ENCODE measurements around the gene RAD51B. TPM values are rescaled to one million over a fixed set of nuclear protein-coding genes. Genes with fewer than 3 reads are reported as not detected.

RAD51B gene
- total RNA-seq, 1 experiment from 2014 or later, result 14.2 TPM

DNA sequence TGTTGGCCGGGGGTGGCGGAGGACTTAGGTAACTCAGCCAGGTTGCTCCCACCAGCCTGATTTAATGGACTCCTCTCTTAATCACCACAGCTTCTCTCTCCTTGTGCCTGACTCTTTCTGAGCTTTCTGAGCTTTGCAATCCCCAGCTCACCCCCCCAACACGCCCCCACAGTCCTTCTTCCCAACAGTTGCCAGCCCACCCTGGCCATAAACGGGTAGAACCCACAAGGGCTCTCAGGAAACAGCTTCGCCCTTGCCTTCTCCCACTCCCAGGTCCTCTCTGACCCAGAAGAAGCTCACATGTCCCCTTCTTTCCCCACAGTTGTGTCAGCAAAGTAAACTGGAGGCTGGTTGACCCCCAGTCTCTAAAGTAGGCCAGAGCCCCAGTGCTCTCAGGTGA, 940.4 kb downstream of the RAD51B start:
- DNase-seq (ENCODE audit: low spot score) (no peak), ATAC-seq (no peak)
- Mint-ChIP-seq H3K27ac (no peak overlapping the region), H3K4me3 (no peak overlapping the region), H3K36me3 (no peaks in the 10 kb centered on the region), H3K27me3 (ENCODE audit: low read depth) (no peaks in the 10 kb centered on the region), H3K9me3 (no peaks in the 10 kb centered on the region), H3K4me1 (peaks cover 17% of the 10 kb centered on the region)
- TF ChIP-seq, protein P1, sequence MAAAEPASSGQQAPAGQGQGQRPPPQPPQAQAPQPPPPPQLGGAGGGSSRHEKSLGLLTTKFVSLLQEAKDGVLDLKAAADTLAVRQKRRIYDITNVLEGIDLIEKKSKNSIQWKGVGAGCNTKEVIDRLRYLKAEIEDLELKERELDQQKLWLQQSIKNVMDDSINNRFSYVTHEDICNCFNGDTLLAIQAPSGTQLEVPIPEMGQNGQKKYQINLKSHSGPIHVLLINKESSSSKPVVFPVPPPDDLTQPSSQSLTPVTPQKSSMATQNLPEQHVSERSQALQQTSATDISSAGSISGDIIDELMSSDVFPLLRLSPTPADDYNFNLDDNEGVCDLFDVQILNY (CRISPR knock-in tag; IDR thresholded peaks at IDR 0.05), result no peak
- TF ChIP-seq ZNF219 (CRISPR knock-in tag; IDR thresholded peaks at IDR 0.05; ENCODE audit: borderline replicate concordance), result no peak
- TF ChIP-seq, protein P2, sequence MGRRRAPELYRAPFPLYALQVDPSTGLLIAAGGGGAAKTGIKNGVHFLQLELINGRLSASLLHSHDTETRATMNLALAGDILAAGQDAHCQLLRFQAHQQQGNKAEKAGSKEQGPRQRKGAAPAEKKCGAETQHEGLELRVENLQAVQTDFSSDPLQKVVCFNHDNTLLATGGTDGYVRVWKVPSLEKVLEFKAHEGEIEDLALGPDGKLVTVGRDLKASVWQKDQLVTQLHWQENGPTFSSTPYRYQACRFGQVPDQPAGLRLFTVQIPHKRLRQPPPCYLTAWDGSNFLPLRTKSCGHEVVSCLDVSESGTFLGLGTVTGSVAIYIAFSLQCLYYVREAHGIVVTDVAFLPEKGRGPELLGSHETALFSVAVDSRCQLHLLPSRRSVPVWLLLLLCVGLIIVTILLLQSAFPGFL (CRISPR knock-in tag; IDR thresholded peaks at IDR 0.05; ENCODE audit: borderline replicate concordance), result no peak
- TF ChIP-seq TP53 (CRISPR knock-in tag; IDR thresholded peaks at IDR 0.05), result no peak
- TF ChIP-seq NFATC4 (CRISPR knock-in tag; IDR thresholded peaks at IDR 0.05), result no peak
- TF ChIP-seq MYBL2 (CRISPR knock-in tag; IDR thresholded peaks at IDR 0.05), result no peak
- TF ChIP-seq ZNF423 (CRISPR knock-in tag; IDR thresholded peaks at IDR 0.05), result no peak
- TF ChIP-seq FOXJ3 (CRISPR knock-in tag; IDR thresholded peaks at IDR 0.05; ENCODE audit: borderline replicate concordance), result no peak
- TF ChIP-seq EMX1 (CRISPR knock-in tag; IDR thresholded peaks at IDR 0.05), result no peak
- no peak for TF ChIP-seq ZNF138 (CRISPR knock-in tag; conservative IDR thresholded peaks at IDR 0.05)
- CTCF ChIA-PET, result interaction anchor here (1.4 to 2.6 kb wide), 2 partner anchors 26 to 65 kb away, joined by 3 to 6 read pairs; no protein-coding TSS in a partner anchor
- POLR2A ChIA-PET, result interaction anchor here (0.9 kb wide), 1 partner anchor 253 kb away, joined by 3 read pairs; no protein-coding TSS in a partner anchor

DNA sequence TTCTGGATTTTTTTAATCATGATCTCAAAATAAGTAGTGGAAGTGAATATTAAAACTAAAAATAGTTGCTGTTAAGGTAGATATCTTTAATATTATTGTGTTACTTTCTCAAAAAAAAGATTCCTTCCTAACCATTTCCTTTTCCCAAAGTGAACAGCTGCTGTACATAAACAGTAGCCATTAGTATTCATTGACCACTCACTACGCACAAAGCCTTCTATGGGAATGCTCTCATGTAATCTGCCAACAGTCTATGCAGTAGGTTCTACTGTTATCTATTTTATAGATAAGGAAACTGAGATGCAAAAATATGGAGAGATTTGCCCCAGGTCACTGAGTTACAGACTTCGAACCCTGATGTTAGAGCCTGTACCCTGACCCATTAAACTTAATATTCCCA, 941.2 kb downstream of the RAD51B start:
- ChIA-PET POLR2A (interaction anchor here (0.9 kb wide), 1 partner anchor 254 kb away, joined by 3 read pairs; no protein-coding TSS in a partner anchor), CTCF (interaction anchor here (1.4 to 2.6 kb wide), 2 partner anchors 25 to 64 kb away, joined by 3 to 6 read pairs; no protein-coding TSS in a partner anchor)
- ATAC-seq (no peak), DNase-seq (ENCODE audit: low spot score) (no peak)
- Mint-ChIP-seq H3K36me3 (no peaks in the 10 kb centered on the region), H3K4me3 (no peak overlapping the region), H3K9me3 (no peaks in the 10 kb centered on the region), H3K27ac (no peak overlapping the region), H3K27me3 (ENCODE audit: low read depth) (no peaks in the 10 kb centered on the region), H3K4me1 (peaks cover 17% of the 10 kb centered on the region)
- TF ChIP-seq, protein P2 (CRISPR knock-in tag; IDR thresholded peaks at IDR 0.05; ENCODE audit: borderline replicate concordance), result no peak
- TF ChIP-seq, protein P3, sequence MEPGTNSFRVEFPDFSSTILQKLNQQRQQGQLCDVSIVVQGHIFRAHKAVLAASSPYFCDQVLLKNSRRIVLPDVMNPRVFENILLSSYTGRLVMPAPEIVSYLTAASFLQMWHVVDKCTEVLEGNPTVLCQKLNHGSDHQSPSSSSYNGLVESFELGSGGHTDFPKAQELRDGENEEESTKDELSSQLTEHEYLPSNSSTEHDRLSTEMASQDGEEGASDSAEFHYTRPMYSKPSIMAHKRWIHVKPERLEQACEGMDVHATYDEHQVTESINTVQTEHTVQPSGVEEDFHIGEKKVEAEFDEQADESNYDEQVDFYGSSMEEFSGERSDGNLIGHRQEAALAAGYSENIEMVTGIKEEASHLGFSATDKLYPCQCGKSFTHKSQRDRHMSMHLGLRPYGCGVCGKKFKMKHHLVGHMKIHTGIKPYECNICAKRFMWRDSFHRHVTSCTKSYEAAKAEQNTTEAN (CRISPR knock-in tag; IDR thresholded peaks at IDR 0.05), result no peak

DNA sequence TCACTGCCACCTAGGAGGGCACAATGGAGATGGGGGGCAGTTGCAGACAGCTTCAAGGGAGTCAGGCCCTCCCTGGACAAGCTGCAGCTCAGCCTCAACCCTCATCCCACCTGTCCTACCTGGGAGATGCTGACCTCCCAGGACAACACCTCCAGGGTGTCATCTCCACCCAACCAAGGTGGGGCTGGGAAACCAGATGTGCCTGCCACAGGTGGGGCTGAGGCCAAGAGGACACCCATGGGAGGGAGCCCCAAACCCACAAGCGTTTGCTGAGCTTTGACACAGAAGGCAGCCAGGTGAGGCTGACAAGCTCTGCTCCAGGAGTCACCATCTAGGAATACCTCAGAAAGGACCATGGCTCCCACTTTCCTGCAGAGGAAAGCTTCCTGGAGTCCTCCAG, 941.8 kb downstream of the RAD51B start:
- ChIA-PET POLR2A (no interaction called here), CTCF (interaction anchor here (2.6 kb wide), 1 partner anchor 64 kb away, joined by 6 read pairs; no protein-coding TSS in a partner anchor)
- H3K27me3 Mint-ChIP-seq (ENCODE audit: low read depth), result no peaks in the 10 kb centered on the region
- H3K9me3 Mint-ChIP-seq, result no peaks in the 10 kb centered on the region
- peaks cover 20% of the 10 kb centered on the region for H3K4me1 Mint-ChIP-seq
- no peaks in the 10 kb centered on the region for H3K36me3 Mint-ChIP-seq
- no peak overlapping the region for H3K27ac Mint-ChIP-seq
- no peak overlapping the region for H3K4me3 Mint-ChIP-seq
- ATAC-seq, result no peak
- no peak for DNase-seq (ENCODE audit: low spot score)
- no peak for TF ChIP-seq SMAD3 (CRISPR knock-in tag; IDR thresholded peaks at IDR 0.05; ENCODE audit: borderline replicate concordance)
- TF ChIP-seq NFE2L1 (CRISPR knock-in tag; IDR thresholded peaks at IDR 0.05), result no peak
- no peak for TF ChIP-seq ZBTB21 (CRISPR knock-in tag; IDR thresholded peaks at IDR 0.05; ENCODE audit: borderline replicate concordance)
- TF ChIP-seq, protein P4, sequence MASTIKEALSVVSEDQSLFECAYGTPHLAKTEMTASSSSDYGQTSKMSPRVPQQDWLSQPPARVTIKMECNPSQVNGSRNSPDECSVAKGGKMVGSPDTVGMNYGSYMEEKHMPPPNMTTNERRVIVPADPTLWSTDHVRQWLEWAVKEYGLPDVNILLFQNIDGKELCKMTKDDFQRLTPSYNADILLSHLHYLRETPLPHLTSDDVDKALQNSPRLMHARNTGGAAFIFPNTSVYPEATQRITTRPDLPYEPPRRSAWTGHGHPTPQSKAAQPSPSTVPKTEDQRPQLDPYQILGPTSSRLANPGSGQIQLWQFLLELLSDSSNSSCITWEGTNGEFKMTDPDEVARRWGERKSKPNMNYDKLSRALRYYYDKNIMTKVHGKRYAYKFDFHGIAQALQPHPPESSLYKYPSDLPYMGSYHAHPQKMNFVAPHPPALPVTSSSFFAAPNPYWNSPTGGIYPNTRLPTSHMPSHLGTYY (CRISPR knock-in tag; IDR thresholded peaks at IDR 0.05), result no peak
- TF ChIP-seq OVOL2 (CRISPR knock-in tag; IDR thresholded peaks at IDR 0.05; ENCODE audit: borderline replicate concordance), result no peak
- TF ChIP-seq, protein P5, sequence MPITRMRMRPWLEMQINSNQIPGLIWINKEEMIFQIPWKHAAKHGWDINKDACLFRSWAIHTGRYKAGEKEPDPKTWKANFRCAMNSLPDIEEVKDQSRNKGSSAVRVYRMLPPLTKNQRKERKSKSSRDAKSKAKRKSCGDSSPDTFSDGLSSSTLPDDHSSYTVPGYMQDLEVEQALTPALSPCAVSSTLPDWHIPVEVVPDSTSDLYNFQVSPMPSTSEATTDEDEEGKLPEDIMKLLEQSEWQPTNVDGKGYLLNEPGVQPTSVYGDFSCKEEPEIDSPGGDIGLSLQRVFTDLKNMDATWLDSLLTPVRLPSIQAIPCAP (CRISPR knock-in tag; IDR thresholded peaks at IDR 0.05), result no peak
- no peak for TF ChIP-seq KAT7 (CRISPR knock-in tag; IDR thresholded peaks at IDR 0.05; ENCODE audit: borderline replicate concordance)
- TF ChIP-seq, protein P6, sequence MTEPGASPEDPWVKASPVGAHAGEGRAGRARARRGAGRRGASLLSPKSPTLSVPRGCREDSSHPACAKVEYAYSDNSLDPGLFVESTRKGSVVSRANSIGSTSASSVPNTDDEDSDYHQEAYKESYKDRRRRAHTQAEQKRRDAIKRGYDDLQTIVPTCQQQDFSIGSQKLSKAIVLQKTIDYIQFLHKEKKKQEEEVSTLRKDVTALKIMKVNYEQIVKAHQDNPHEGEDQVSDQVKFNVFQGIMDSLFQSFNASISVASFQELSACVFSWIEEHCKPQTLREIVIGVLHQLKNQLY (CRISPR knock-in tag; IDR thresholded peaks at IDR 0.05), result no peak
- TF ChIP-seq NR2C2 (CRISPR knock-in tag; IDR thresholded peaks at IDR 0.05), result no peak
- TF ChIP-seq, protein P1 (CRISPR knock-in tag; IDR thresholded peaks at IDR 0.05), result no peak
